IPS-18a (cell line): ENCODE results near the gene UBN1.

Experiments
- H3K27ac ChIP-seq: one replicate; pipeline ENCODE4 v1.5.1; 2013; ENCODE audit warnings: low read length
- H3K27me3 ChIP-seq: one replicate; pipeline ENCODE4 v1.6.1; 2013; ENCODE audit warnings: mild to moderate bottlenecking, low read length; ENCODE audit not compliant: control insufficient read depth, insufficient read depth
- H3K36me3 ChIP-seq: one replicate; pipeline ENCODE4 v1.6.1; 2013; ENCODE audit warnings: low read depth, low read length; ENCODE audit not compliant: control insufficient read depth
- H3K4me1 ChIP-seq: one replicate; pipeline ENCODE4 v1.6.1; 2013; ENCODE audit warnings: low read depth, low read length; ENCODE audit not compliant: control insufficient read depth
- H3K4me3 ChIP-seq: one replicate; pipeline ENCODE4 v1.5.1; 2013; ENCODE audit warnings: low read length
- H3K9ac ChIP-seq: one replicate; pipeline ENCODE4 v1.6.1; 2013; ENCODE audit warnings: mild to moderate bottlenecking, low read length, moderate library complexity
- H3K9me3 ChIP-seq: one replicate; pipeline ENCODE4 v1.6.1; 2013; ENCODE audit warnings: low read depth, low read length; ENCODE audit not compliant: control insufficient read depth

Gene UBN1

GRCh38 chr16:4900750-4901149, 53.5 kb downstream of the UBN1 start:
- Histone ChIP-seq H3K9ac (no peak overlapping the region), H3K27me3 (no peaks in the 10 kb centered on the region), H3K36me3 (no peaks in the 10 kb centered on the region), H3K27ac (no peak overlapping the region), H3K9me3 (no peaks in the 10 kb centered on the region), H3K4me3 (no peak overlapping the region), H3K4me1 (no peaks in the 10 kb centered on the region)

- no peaks in the 10 kb centered on the region for H3K9me3 ChIP-seq
- H3K27me3 ChIP-seq, result no peaks in the 10 kb centered on the region
- H3K27ac ChIP-seq, result no peak overlapping the region
- no peak overlapping the region for H3K9ac ChIP-seq
- no peak overlapping the region for H3K4me3 ChIP-seq
- H3K36me3 ChIP-seq, result no peaks in the 10 kb centered on the region
- no peaks in the 10 kb centered on the region for H3K4me1 ChIP-seq
These were observed 54.8 kb downstream of the UBN1 start for GRCh38 chr16:4902038-4902437.

GRCh38 chr16:4904108-4904941, 57.0 kb downstream of the UBN1 start:
- Histone ChIP-seq H3K27ac (no peak overlapping the region), H3K9ac (no peak overlapping the region), H3K4me1 (no peaks in the 10 kb centered on the region), H3K27me3 (no peaks in the 10 kb centered on the region), H3K9me3 (no peaks in the 10 kb centered on the region), H3K36me3 (no peaks in the 10 kb centered on the region), H3K4me3 (no peak overlapping the region)

- H3K36me3 ChIP-seq, result no peaks in the 10 kb centered on the region
- H3K27ac ChIP-seq, result no peak overlapping the region
- H3K4me3 ChIP-seq, result no peak overlapping the region
- no peaks in the 10 kb centered on the region for H3K9me3 ChIP-seq
- no peaks in the 10 kb centered on the region for H3K27me3 ChIP-seq
- H3K4me1 ChIP-seq, result no peaks in the 10 kb centered on the region
- H3K9ac ChIP-seq, result no peak overlapping the region
These were observed 57.8 kb downstream of the UBN1 start for GRCh38 chr16:4904942-4905615.

GRCh38 chr16:4908854-4909401, 61.6 kb downstream of the UBN1 start:
- no peaks in the 10 kb centered on the region for H3K9me3 ChIP-seq
- H3K4me3 ChIP-seq, result no peak overlapping the region
- no peak overlapping the region for H3K27ac ChIP-seq
- H3K36me3 ChIP-seq, result no peaks in the 10 kb centered on the region
- no peaks in the 10 kb centered on the region for H3K27me3 ChIP-seq
- H3K9ac ChIP-seq, result no peak overlapping the region
- H3K4me1 ChIP-seq, result no peaks in the 10 kb centered on the region

- H3K9ac ChIP-seq, result no peak overlapping the region
- H3K36me3 ChIP-seq, result no peaks in the 10 kb centered on the region
- no peaks in the 10 kb centered on the region for H3K9me3 ChIP-seq
- no peaks in the 10 kb centered on the region for H3K27me3 ChIP-seq
- H3K27ac ChIP-seq, result no peak overlapping the region
- no peak overlapping the region for H3K4me3 ChIP-seq
- H3K4me1 ChIP-seq, result no peaks in the 10 kb centered on the region
These were observed 62.5 kb downstream of the UBN1 start for GRCh38 chr16:4909825-4910224.

GRCh38 chr16:4910828-4911227, 63.5 kb downstream of the UBN1 start:
- Histone ChIP-seq H3K4me1 (no peaks in the 10 kb centered on the region), H3K9me3 (no peaks in the 10 kb centered on the region), H3K27me3 (no peaks in the 10 kb centered on the region), H3K36me3 (no peaks in the 10 kb centered on the region), H3K4me3 (no peak overlapping the region), H3K27ac (no peak overlapping the region), H3K9ac (no peak overlapping the region)

- Histone ChIP-seq H3K27ac (no peak overlapping the region), H3K4me3 (no peak overlapping the region), H3K4me1 (no peaks in the 10 kb centered on the region), H3K36me3 (no peaks in the 10 kb centered on the region), H3K9me3 (no peaks in the 10 kb centered on the region), H3K9ac (no peak overlapping the region), H3K27me3 (no peaks in the 10 kb centered on the region)
These were observed 64.7 kb downstream of the UBN1 start for GRCh38 chr16:4911970-4912386.

GRCh38 chr16:4913130-4913773, 66.0 kb downstream of the UBN1 start:
- Histone ChIP-seq H3K4me1 (no peaks in the 10 kb centered on the region), H3K9ac (no peak overlapping the region), H3K36me3 (no peaks in the 10 kb centered on the region), H3K27me3 (no peaks in the 10 kb centered on the region), H3K27ac (no peak overlapping the region), H3K4me3 (no peak overlapping the region), H3K9me3 (no peaks in the 10 kb centered on the region)

- Histone ChIP-seq H3K4me3 (no peak overlapping the region), H3K36me3 (no peaks in the 10 kb centered on the region), H3K9me3 (no peaks in the 10 kb centered on the region), H3K27me3 (no peaks in the 10 kb centered on the region), H3K4me1 (no peaks in the 10 kb centered on the region), H3K9ac (no peak overlapping the region), H3K27ac (no peak overlapping the region)
These were observed 66.7 kb downstream of the UBN1 start for GRCh38 chr16:4913774-4914525.
